ENCODE measurements around the gene WDR7.

Gene WDR7

GRCh38 chr18:56638232-56639103 is 12.7 kb upstream of the WDR7 start, which contains the start of gene TXNL1:
Gene TXNL1, minus strand, starts transcription at chr18:56638592. Its CDS starts 152 bp downstream, at chr18:56638440.
- H3K79me2 ChIP-seq (ENCODE audit: low read length), result peaks cover 52% of the 10 kb centered on the region
- peak within 1 kb of the TSS; percentile 88 for H3K4me2 ChIP-seq (ENCODE audit: low read length)
- no peak for TF ChIP-seq EZH2phosphoT487 (IDR thresholded peaks at IDR 0.05; ENCODE audit: low read depth)
- no peak for TF ChIP-seq CTCF (IDR thresholded peaks at IDR 0.05; ENCODE audit: low read depth, low read length)
- H3K9me3 ChIP-seq (ENCODE audit: insufficient read depth, low read length), result no peaks in the 10 kb centered on the region
- peak within 1 kb of the TSS; percentile 89 for H3K27ac ChIP-seq (ENCODE audit: low read length)
- peak within 1 kb of the TSS; percentile 85 for H2AFZ ChIP-seq (ENCODE audit: low read depth, low read length)
- peak within 1 kb of the TSS; percentile 83 for H3K4me3 ChIP-seq (ENCODE audit: low read length)
- H3K4me1 ChIP-seq (ENCODE audit: low read length), result peaks cover 19% of the 10 kb centered on the region
- H3K27me3 ChIP-seq (ENCODE audit: low read depth, low read length), result no peaks in the 10 kb centered on the region
- H3K9ac ChIP-seq (ENCODE audit: low read length), result peak within 1 kb of the TSS; percentile 89
- H4K20me1 ChIP-seq (ENCODE audit: insufficient read depth, low read length), result peaks cover 40% of the 10 kb centered on the region
- peaks cover 21% of the 10 kb centered on the region for H3K36me3 ChIP-seq (replicated peaks; ENCODE audit: low read depth, low read length)

- Histone ChIP-seq H4K20me1 (ENCODE audit: insufficient read depth, low read length) (peaks cover 38% of the 10 kb centered on the region), H3K27ac (ENCODE audit: low read length) (peak overlapping the region; percentile 89), H2AFZ (ENCODE audit: low read depth, low read length) (peak overlapping the region; percentile 85), H3K36me3 (replicated peaks; ENCODE audit: low read depth, low read length) (peaks cover 18% of the 10 kb centered on the region), H3K4me2 (ENCODE audit: low read length) (peak overlapping the region; percentile 88), H3K4me1 (ENCODE audit: low read length) (peaks cover 19% of the 10 kb centered on the region), H3K79me2 (ENCODE audit: low read length) (peaks cover 47% of the 10 kb centered on the region), H3K27me3 (ENCODE audit: low read depth, low read length) (no peaks in the 10 kb centered on the region), H3K4me3 (ENCODE audit: low read length) (peak overlapping the region; percentile 81), H3K9me3 (ENCODE audit: insufficient read depth, low read length) (no peaks in the 10 kb centered on the region), H3K9ac (ENCODE audit: low read length) (peak overlapping the region; percentile 89)
- TF ChIP-seq CTCF (IDR thresholded peaks at IDR 0.05; ENCODE audit: low read depth, low read length) (no peak), EZH2phosphoT487 (IDR thresholded peaks at IDR 0.05; ENCODE audit: low read depth) (no peak)
Observed at GRCh38 chr18:56639104-56639381, 12.1 kb upstream of the WDR7 start.

- Histone ChIP-seq H3K27ac (ENCODE audit: low read length) (peak overlapping the region; percentile 89), H3K4me3 (ENCODE audit: low read length) (peak overlapping the region; percentile 81), H3K9ac (ENCODE audit: low read length) (peak overlapping the region; percentile 89)
Observed at GRCh38 chr18:56639571-56639970, 11.6 kb upstream of the WDR7 start.

More at GRCh38 chr18:56639571-56639970, 11.6 kb upstream of the WDR7 start:
- Histone ChIP-seq H3K27me3 (ENCODE audit: low read depth, low read length) (no peaks in the 10 kb centered on the region), H2AFZ (ENCODE audit: low read depth, low read length) (peak overlapping the region; percentile 85; the same call in 1 of the 2 replicates), H4K20me1 (ENCODE audit: insufficient read depth, low read length) (peaks cover 32% of the 10 kb centered on the region), H3K4me1 (ENCODE audit: low read length) (peaks cover 19% of the 10 kb centered on the region), H3K36me3 (replicated peaks; ENCODE audit: low read depth, low read length) (peaks cover 13% of the 10 kb centered on the region), H3K9me3 (ENCODE audit: insufficient read depth, low read length) (no peaks in the 10 kb centered on the region), H3K4me2 (ENCODE audit: low read length) (peak overlapping the region; percentile 88), H3K79me2 (ENCODE audit: low read length) (peaks cover 41% of the 10 kb centered on the region)
- no peak for TF ChIP-seq CTCF (IDR thresholded peaks at IDR 0.05; ENCODE audit: low read depth, low read length)
- no peak for TF ChIP-seq EZH2phosphoT487 (IDR thresholded peaks at IDR 0.05; ENCODE audit: low read depth)

All from OCI-LY3 (cell line).